ENCODE data around the gene STAG3. TPM values are rescaled to one million over a fixed set of nuclear protein-coding genes. Genes with fewer than 3 reads are reported as not detected.

The STAG3 gene
- total and polyA plus RNA-seq, 10 of the 15 experiments (the other 5 are each of a cell fraction or from before 2014, with no cell fraction given) = 73.0 to 306 (median 120) TPM

DNA sequence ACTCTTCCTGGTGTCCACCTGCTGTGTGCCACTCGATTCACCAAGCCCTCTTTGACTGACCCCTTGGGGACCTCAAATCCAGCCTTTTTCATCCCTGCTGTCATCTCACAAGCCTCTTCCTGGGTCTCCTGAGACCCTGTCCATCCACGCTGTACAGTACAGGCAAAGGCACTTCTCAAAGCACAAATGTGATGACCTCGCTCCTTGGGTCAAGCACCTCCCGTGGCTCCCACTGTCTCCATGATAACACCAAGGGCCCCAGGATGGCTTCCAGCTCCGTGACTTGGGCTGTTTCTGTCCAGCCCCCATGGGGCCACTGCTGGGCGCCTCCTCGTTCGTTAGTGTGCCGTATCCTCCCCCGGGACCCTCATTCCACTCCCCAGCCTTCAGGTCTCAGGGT is 70.8 kb downstream of the STAG3 start:
- H3K4me2 ChIP-seq (ENCODE audit: control insufficient read depth, insufficient read depth) = no peak overlapping the region

More for the DNA sequence above, 70.8 kb downstream of the STAG3 start:
- RAD21 ChIA-PET (ENCODE audit: unreplicated experiment) = no interaction called here
- CTCF ChIA-PET = no interaction called here
- no peak overlapping the region for H3K4me3 ChIP-seq
- TF ChIP-seq POU2F2 (IDR thresholded peaks at IDR 0.05; ENCODE audit: borderline replicate concordance, low read depth, low read length) (no peak), BMI1 (IDR thresholded peaks at IDR 0.05; ENCODE audit: borderline replicate concordance) (no peak), ESRRA (IDR thresholded peaks at IDR 0.05; ENCODE audit: low read length) (no peak), NR2C2 (IDR thresholded peaks at IDR 0.05; ENCODE audit: borderline replicate concordance, control insufficient read depth, insufficient read length, low read depth) (no peak), RB1 (IDR thresholded peaks at IDR 0.05; ENCODE audit: borderline replicate concordance) (no peak), CREM (IDR thresholded peaks at IDR 0.05; ENCODE audit: low read depth) (no peak), NFYB (IDR thresholded peaks at IDR 0.05; ENCODE audit: insufficient read depth, low read depth, low read length) (no peak), SIX5 (IDR thresholded peaks at IDR 0.05; ENCODE audit: low read depth, low read length, severe bottlenecking) (no peak), PML (IDR thresholded peaks at IDR 0.05; ENCODE audit: low read length) (no peak)
- TF ChIP-seq, protein P1, sequence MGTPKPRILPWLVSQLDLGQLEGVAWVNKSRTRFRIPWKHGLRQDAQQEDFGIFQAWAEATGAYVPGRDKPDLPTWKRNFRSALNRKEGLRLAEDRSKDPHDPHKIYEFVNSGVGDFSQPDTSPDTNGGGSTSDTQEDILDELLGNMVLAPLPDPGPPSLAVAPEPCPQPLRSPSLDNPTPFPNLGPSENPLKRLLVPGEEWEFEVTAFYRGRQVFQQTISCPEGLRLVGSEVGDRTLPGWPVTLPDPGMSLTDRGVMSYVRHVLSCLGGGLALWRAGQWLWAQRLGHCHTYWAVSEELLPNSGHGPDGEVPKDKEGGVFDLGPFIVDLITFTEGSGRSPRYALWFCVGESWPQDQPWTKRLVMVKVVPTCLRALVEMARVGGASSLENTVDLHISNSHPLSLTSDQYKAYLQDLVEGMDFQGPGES (IDR thresholded peaks at IDR 0.05) = no peak
- TF ChIP-seq, protein P2, sequence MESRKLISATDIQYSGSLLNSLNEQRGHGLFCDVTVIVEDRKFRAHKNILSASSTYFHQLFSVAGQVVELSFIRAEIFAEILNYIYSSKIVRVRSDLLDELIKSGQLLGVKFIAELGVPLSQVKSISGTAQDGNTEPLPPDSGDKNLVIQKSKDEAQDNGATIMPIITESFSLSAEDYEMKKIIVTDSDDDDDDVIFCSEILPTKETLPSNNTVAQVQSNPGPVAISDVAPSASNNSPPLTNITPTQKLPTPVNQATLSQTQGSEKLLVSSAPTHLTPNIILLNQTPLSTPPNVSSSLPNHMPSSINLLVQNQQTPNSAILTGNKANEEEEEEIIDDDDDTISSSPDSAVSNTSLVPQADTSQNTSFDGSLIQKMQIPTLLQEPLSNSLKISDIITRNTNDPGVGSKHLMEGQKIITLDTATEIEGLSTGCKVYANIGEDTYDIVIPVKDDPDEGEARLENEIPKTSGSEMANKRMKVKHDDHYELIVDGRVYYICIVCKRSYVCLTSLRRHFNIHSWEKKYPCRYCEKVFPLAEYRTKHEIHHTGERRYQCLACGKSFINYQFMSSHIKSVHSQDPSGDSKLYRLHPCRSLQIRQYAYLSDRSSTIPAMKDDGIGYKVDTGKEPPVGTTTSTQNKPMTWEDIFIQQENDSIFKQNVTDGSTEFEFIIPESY (IDR thresholded peaks at IDR 0.05) = no peak
- FAIRE-seq = no peak
- no peak overlapping the region for H3K27ac ChIP-seq (ENCODE audit: control insufficient read depth, insufficient read depth)
- WGBS (ENCODE audit: insufficient coverage, insufficient replicate concordance, low lambda C conversion rate, missing lambda C conversion rate) = 85% methylated on average over 9 of the region's 10 CpGs
- H2AFZ ChIP-seq (ENCODE audit: control insufficient read depth, low read depth, low read length) = no peak overlapping the region
- DNase-seq (ENCODE audit: low read depth, low spot score) = no peak
- no peaks in the 10 kb centered on the region for H3K9me3 ChIP-seq (replicated peaks; ENCODE audit: control insufficient read depth, insufficient read depth, low read length)
- no peaks in the 10 kb centered on the region for H3K36me3 ChIP-seq (ENCODE audit: control insufficient read depth in 2 of 2, insufficient read depth in 2 of 2, low read length in 1 of 2)
- no peaks in the 10 kb centered on the region for H3K79me2 ChIP-seq (ENCODE audit: control insufficient read depth, insufficient read depth, low read length)
- SMC1A ChIA-PET (ENCODE audit: uncharacterized antibody, unreplicated experiment) = no interaction called here
- in situ Hi-C loops (cut with MboI) (no loop called here), intact Hi-C loops (cut with micrococcal nuclease; ENCODE audit: unreplicated experiment) (no loop called here)
- no peaks in the 10 kb centered on the region for H4K20me1 ChIP-seq (ENCODE audit: control insufficient read depth, insufficient read depth)
- H3K4me1 ChIP-seq (ENCODE audit: control insufficient read depth, insufficient read depth, low read length) = peaks cover 5% of the 10 kb centered on the region
- no peak for ATAC-seq
- no peak overlapping the region for H3K9ac ChIP-seq (ENCODE audit: control insufficient read depth, insufficient read depth, low read length)
- BruUV-seq (replicated peaks) = no TSS peak
- H3K27me3 ChIP-seq (replicated peaks in 1 of 2; ENCODE audit: control insufficient read depth in 2 of 2, insufficient read depth in 2 of 2, low read length in 1 of 2) = no peaks in the 10 kb centered on the region
- POLR2A ChIA-PET = no interaction called here
